HepG2 (cell line): Measurements from ENCODE around the gene EPB41L1. TPM values are rescaled to one million over a fixed set of nuclear protein-coding genes. Genes with fewer than 3 reads are reported as not detected.
A peak's percentile ranks its signal among the peaks of the same experiment; 100 is the strongest.

Source experiments
- ARID4A ChIP-seq: sonication (generic); formaldehyde crosslinking; IDR thresholded peaks from 2 replicates; pipeline ENCODE4 v1.5.0; 2020; ENCODE audit warnings: mild to moderate bottlenecking, missing genetic modification reagents, borderline replicate concordance
- CBX2 ChIP-seq, 2 experiments: fragments of 200-600 bp in 1 of 2; sonication (generic); formaldehyde crosslinking in 1 of 2; IDR thresholded peaks; 2 replicates each; pipeline versions ENCODE4 v1.7.0 to v1.8.1; 2018 to 2022; ENCODE audit warnings: low read depth in 2 of 2, low read length in 1 of 2, mild to moderate bottlenecking in 1 of 2, missing genetic modification reagents in 1 of 2
- IRF1 ChIP-seq: sonication (generic); formaldehyde crosslinking; IDR thresholded peaks from 2 replicates; pipeline ENCODE4 v1.4.0; 2020; ENCODE audit warnings: low read depth, mild to moderate bottlenecking, missing genetic modification reagents
- TBX2 ChIP-seq: sonication (generic); formaldehyde crosslinking; IDR thresholded peaks from 2 replicates; pipeline ENCODE4 v1.5.0; 2020; ENCODE audit warnings: missing genetic modification reagents, mild to moderate bottlenecking, borderline replicate concordance
- ZFY ChIP-seq: sonication (generic); formaldehyde crosslinking; IDR thresholded peaks from 2 replicates; pipeline ENCODE4 v1.4.0; 2020; ENCODE audit warnings: missing genetic modification reagents
- ZNF556 ChIP-seq: sonication (generic); formaldehyde crosslinking; IDR thresholded peaks from 2 replicates; pipeline ENCODE4 v1.4.0; 2020; ENCODE audit warnings: mild to moderate bottlenecking, missing genetic modification reagents, borderline replicate concordance
- polyA plus RNA-seq, 8 experiments: library from polyadenylated mRNA; depleted of rRNA in 3 of 8; stranded (reverse) in 7 of 8; unstranded in 1 of 8; fragments of >200 nt; fragmentation: Illumina TruSeq in 4 of 8; extraction: Trizol in 4 of 8; gene quantifications; 2 replicates each; pipeline versions ENCODE4 v1.2.1 to v1.2.3, GENCODE V29; 2011 to 2016; ENCODE audit warnings: low read depth in 4 of 8, missing spikeins in 1 of 8, mixed read lengths in 1 of 8; ENCODE audit not compliant: insufficient read depth in 1 of 8
- total RNA-seq, 5 experiments: library from RNA; depleted of rRNA; stranded (reverse); fragments of >200 nt; fragmentation: Illumina TruSeq; extraction: Trizol; gene quantifications; 2 replicates each; pipeline ENCODE4 v1.2.3, GENCODE V29; 2016; ENCODE audit warnings: low read depth in 1 of 5

Gene EPB41L1
- total and polyA plus RNA-seq, 2 of the 13 experiments (the other 11 are each of a cell fraction or from before 2014, with no cell fraction given), result 16.7 to 39.0 TPM

GRCh38 chr20:36145877-36146707 is 8.4 kb upstream of the EPB41L1 start (continued):
- peak; percentile 41; the same call in 1 of the 2 replicates for TF ChIP-seq TBX2 (CRISPR knock-in tag)
- TF ChIP-seq ZNF556 (CRISPR knock-in tag), result peak; percentile 42; the same call in 1 of the 2 replicates
- TF ChIP-seq ZFY, result peak; percentile 51; the same call in 1 of the 2 replicates
- no peak for TF ChIP-seq CBX2 (IDR thresholded peaks at IDR 0.05; ENCODE audit: low read depth, low read length)
- no peak for TF ChIP-seq CBX2 (CRISPR knock-in tag; IDR thresholded peaks at IDR 0.05; ENCODE audit: low read depth)
- 0 out of 2 replicates have a peak, but pooled peaks have one; percentile 58 for TF ChIP-seq IRF1
- 0 out of 2 replicates have a peak, but pooled peaks have one; percentile 26 for TF ChIP-seq ARID4A (CRISPR knock-in tag)
